ENCODE measurements around the gene PRLH.

The PRLH gene

GRCh38 chr2:237540223-237540775 is 26.1 kb upstream of the PRLH start:
- H3K36me3 ChIP-seq (ENCODE audit: insufficient read depth, low read length) = peaks cover 17% of the 10 kb centered on the region; the same call in 1 of the 2 replicates
- no peak overlapping the region for H3K27ac ChIP-seq (ENCODE audit: low read depth, low read length)
- H3K4me3 ChIP-seq (ENCODE audit: low read depth, low read length) = no peak overlapping the region
- H2AFZ ChIP-seq (ENCODE audit: low read length, unreplicated experiment) = no peak overlapping the region
- no peaks in the 10 kb centered on the region for H3K79me2 ChIP-seq (ENCODE audit: control insufficient read depth, insufficient read depth, low read length, unreplicated experiment)
- H3K27me3 ChIP-seq (ENCODE audit: insufficient read depth, low read length) = no peaks in the 10 kb centered on the region
- H3K4me1 ChIP-seq (ENCODE audit: control insufficient read depth, insufficient read depth, low read length, unreplicated experiment) = peaks cover 16% of the 10 kb centered on the region

- Histone ChIP-seq H3K4me3 (ENCODE audit: low read depth, low read length) (no peak overlapping the region), H3K27ac (ENCODE audit: low read depth, low read length) (no peak overlapping the region), H2AFZ (ENCODE audit: low read length, unreplicated experiment) (no peak overlapping the region), H3K4me1 (ENCODE audit: control insufficient read depth, insufficient read depth, low read length, unreplicated experiment) (peaks cover 16% of the 10 kb centered on the region), H3K27me3 (ENCODE audit: insufficient read depth, low read length) (no peaks in the 10 kb centered on the region), H3K79me2 (ENCODE audit: control insufficient read depth, insufficient read depth, low read length, unreplicated experiment) (no peaks in the 10 kb centered on the region), H3K36me3 (ENCODE audit: insufficient read depth, low read length) (peaks cover 21% of the 10 kb centered on the region; the same call in 1 of the 2 replicates)
These were observed 25.6 kb upstream of the PRLH start for GRCh38 chr2:237540823-237541222.

- H3K36me3 ChIP-seq (ENCODE audit: insufficient read depth, low read length) = peaks cover 20% of the 10 kb centered on the region; the same call in 1 of the 2 replicates
- H3K27ac ChIP-seq (ENCODE audit: low read depth, low read length) = no peak overlapping the region
- H3K4me3 ChIP-seq (ENCODE audit: low read depth, low read length) = no peak overlapping the region
- no peaks in the 10 kb centered on the region for H3K27me3 ChIP-seq (ENCODE audit: insufficient read depth, low read length)
- no peaks in the 10 kb centered on the region for H3K79me2 ChIP-seq (ENCODE audit: control insufficient read depth, insufficient read depth, low read length, unreplicated experiment)
- peaks cover 16% of the 10 kb centered on the region for H3K4me1 ChIP-seq (ENCODE audit: control insufficient read depth, insufficient read depth, low read length, unreplicated experiment)
- H2AFZ ChIP-seq (ENCODE audit: low read length, unreplicated experiment) = no peak overlapping the region
These were observed 25.1 kb upstream of the PRLH start for GRCh38 chr2:237541243-237541642.

- Histone ChIP-seq H3K79me2 (ENCODE audit: control insufficient read depth, insufficient read depth, low read length, unreplicated experiment) (no peaks in the 10 kb centered on the region), H2AFZ (ENCODE audit: low read length, unreplicated experiment) (no peak overlapping the region), H3K27ac (ENCODE audit: low read depth, low read length) (no peak overlapping the region), H3K4me3 (ENCODE audit: low read depth, low read length) (no peak overlapping the region), H3K36me3 (ENCODE audit: insufficient read depth, low read length) (peaks cover 17% of the 10 kb centered on the region; the same call in 1 of the 2 replicates), H3K27me3 (ENCODE audit: insufficient read depth, low read length) (no peaks in the 10 kb centered on the region), H3K4me1 (ENCODE audit: control insufficient read depth, insufficient read depth, low read length, unreplicated experiment) (peaks cover 16% of the 10 kb centered on the region)
These were observed 24.2 kb upstream of the PRLH start for GRCh38 chr2:237542001-237542704.

GRCh38 chr2:237546040-237546875 is 20.1 kb upstream of the PRLH start:
- Histone ChIP-seq H3K27ac (ENCODE audit: low read depth, low read length) (no peak overlapping the region), H3K4me3 (ENCODE audit: low read depth, low read length) (no peak overlapping the region), H3K4me1 (ENCODE audit: control insufficient read depth, insufficient read depth, low read length, unreplicated experiment) (no peaks in the 10 kb centered on the region), H3K36me3 (ENCODE audit: insufficient read depth, low read length) (peaks cover 25% of the 10 kb centered on the region; the same call in 1 of the 2 replicates), H3K27me3 (ENCODE audit: insufficient read depth, low read length) (no peaks in the 10 kb centered on the region), H2AFZ (ENCODE audit: low read length, unreplicated experiment) (no peak overlapping the region), H3K79me2 (ENCODE audit: control insufficient read depth, insufficient read depth, low read length, unreplicated experiment) (no peaks in the 10 kb centered on the region)

GRCh38 chr2:237546876-237547395 is 19.4 kb upstream of the PRLH start:
- H3K4me1 ChIP-seq (ENCODE audit: control insufficient read depth, insufficient read depth, low read length, unreplicated experiment) = no peaks in the 10 kb centered on the region
- no peak overlapping the region for H3K4me3 ChIP-seq (ENCODE audit: low read depth, low read length)
- no peak overlapping the region for H2AFZ ChIP-seq (ENCODE audit: low read length, unreplicated experiment)
- H3K79me2 ChIP-seq (ENCODE audit: control insufficient read depth, insufficient read depth, low read length, unreplicated experiment) = no peaks in the 10 kb centered on the region
- no peaks in the 10 kb centered on the region for H3K27me3 ChIP-seq (ENCODE audit: insufficient read depth, low read length)
- H3K27ac ChIP-seq (ENCODE audit: low read depth, low read length) = no peak overlapping the region
- peaks cover 28% of the 10 kb centered on the region for H3K36me3 ChIP-seq (ENCODE audit: insufficient read depth, low read length)

GRCh38 chr2:237547841-237548416 is 18.4 kb upstream of the PRLH start:
- peaks cover 37% of the 10 kb centered on the region for H3K36me3 ChIP-seq (ENCODE audit: insufficient read depth, low read length)
- no peak overlapping the region for H3K27ac ChIP-seq (ENCODE audit: low read depth, low read length)

GRCh38 chr2:237549216-237549615 is 17.2 kb upstream of the PRLH start:
- H3K27me3 ChIP-seq (ENCODE audit: insufficient read depth, low read length) = no peaks in the 10 kb centered on the region
- peaks cover 50% of the 10 kb centered on the region for H3K36me3 ChIP-seq (ENCODE audit: insufficient read depth, low read length)
- H3K27ac ChIP-seq (ENCODE audit: low read depth, low read length) = no peak overlapping the region
- no peaks in the 10 kb centered on the region for H3K79me2 ChIP-seq (ENCODE audit: control insufficient read depth, insufficient read depth, low read length, unreplicated experiment)
- no peak overlapping the region for H2AFZ ChIP-seq (ENCODE audit: low read length, unreplicated experiment)
- no peaks in the 10 kb centered on the region for H3K4me1 ChIP-seq (ENCODE audit: control insufficient read depth, insufficient read depth, low read length, unreplicated experiment)
- no peak overlapping the region for H3K4me3 ChIP-seq (ENCODE audit: low read depth, low read length)

More at GRCh38 chr2:237547841-237548416, 18.4 kb upstream of the PRLH start:
- no peak overlapping the region for H3K4me3 ChIP-seq (ENCODE audit: low read depth, low read length)
- H3K4me1 ChIP-seq (ENCODE audit: control insufficient read depth, insufficient read depth, low read length, unreplicated experiment) = no peaks in the 10 kb centered on the region
- no peaks in the 10 kb centered on the region for H3K79me2 ChIP-seq (ENCODE audit: control insufficient read depth, insufficient read depth, low read length, unreplicated experiment)
- no peaks in the 10 kb centered on the region for H3K27me3 ChIP-seq (ENCODE audit: insufficient read depth, low read length)
- no peak overlapping the region for H2AFZ ChIP-seq (ENCODE audit: low read length, unreplicated experiment)

- Histone ChIP-seq H3K79me2 (ENCODE audit: control insufficient read depth, insufficient read depth, low read length, unreplicated experiment) (no peaks in the 10 kb centered on the region), H3K4me3 (ENCODE audit: low read depth, low read length) (no peak overlapping the region), H2AFZ (ENCODE audit: low read length, unreplicated experiment) (no peak overlapping the region), H3K4me1 (ENCODE audit: control insufficient read depth, insufficient read depth, low read length, unreplicated experiment) (no peaks in the 10 kb centered on the region), H3K27ac (ENCODE audit: low read depth, low read length) (no peak overlapping the region), H3K27me3 (ENCODE audit: insufficient read depth, low read length) (no peaks in the 10 kb centered on the region), H3K36me3 (ENCODE audit: insufficient read depth, low read length) (peaks cover 56% of the 10 kb centered on the region)
These were observed 16.5 kb upstream of the PRLH start for GRCh38 chr2:237549643-237550415.

Measured in ACC112 (cell line).